HepG2 (cell line): ENCODE data around the gene GFAP.

ENCODE experiments used
- CREB1 ChIP-seq, 2 experiments: fragments of 450-650 bp in 1 of 2; IDR thresholded peaks; 2 replicates each; pipeline ENCODE4 v1.6.1; 2016 to 2017; ENCODE audit warnings: control low read depth in 1 of 2, mild to moderate bottlenecking in 1 of 2, missing compliant biosample characterization in 1 of 2, missing genetic modification characterization in 1 of 2
- EZH2 ChIP-seq: conservative IDR thresholded peaks from 2 replicates; pipeline ENCODE4 v1.6.1; 2012; ENCODE audit warnings: mild to moderate bottlenecking, low read depth, low read length, moderate library complexity
- GTF2F1 ChIP-seq: fragments of 150-350 bp; IDR thresholded peaks from 2 replicates; pipeline ENCODE4 v1.6.1; 2014; ENCODE audit warnings: low read length
- NFIC ChIP-seq: IDR thresholded peaks from 2 replicates; pipeline ENCODE4 v1.6.1; 2012; ENCODE audit warnings: mild to moderate bottlenecking, low read length, inconsistent platforms
- RFX3 ChIP-seq: IDR thresholded peaks from 2 replicates; pipeline ENCODE4 v1.6.1; 2016; ENCODE audit warnings: missing biosample characterization, missing genetic modification reagents
- ZMAT3 ChIP-seq: sonication (generic); formaldehyde crosslinking; conservative IDR thresholded peaks from 2 replicates; pipeline ENCODE4 v1.7.0; 2021; ENCODE audit warnings: missing genetic modification reagents
- TF ChIP-seq, protein P1 (sequence below): sonication (generic); formaldehyde crosslinking; IDR thresholded peaks from 2 replicates; pipeline ENCODE4 v1.9.0; 2022; ENCODE audit warnings: missing genetic modification reagents, mild to moderate bottlenecking, borderline replicate concordance
- TF ChIP-seq, protein P2 (sequence below): sonication (generic); formaldehyde crosslinking; IDR thresholded peaks from 2 replicates; pipeline ENCODE4 v1.4.0; 2020; ENCODE audit warnings: missing genetic modification reagents
- TF ChIP-seq, protein P3 (sequence below): sonication (generic); formaldehyde crosslinking; IDR thresholded peaks from 2 replicates; pipeline ENCODE4 v1.5.0; 2020; ENCODE audit warnings: missing genetic modification reagents

DNA sequence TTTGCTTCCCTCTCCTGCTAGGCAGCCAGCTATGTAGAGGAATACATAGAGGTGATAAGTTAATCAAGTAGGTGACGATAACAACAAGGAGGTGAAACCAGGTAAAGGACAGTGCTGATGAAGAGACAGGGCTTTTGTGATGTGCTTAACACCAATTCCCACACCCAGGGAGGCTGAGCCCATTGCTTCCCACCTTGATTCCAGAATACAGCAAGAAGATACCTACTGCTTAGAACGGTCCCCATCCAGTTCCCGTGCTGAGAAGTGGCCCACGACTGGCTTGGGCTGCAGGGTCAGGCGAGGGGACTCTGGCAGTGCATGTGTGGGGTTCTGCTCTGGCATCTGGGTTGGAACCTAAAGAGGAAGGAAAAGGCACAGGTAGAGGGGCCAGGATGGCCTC is 16.1 kb upstream of the GFAP start:
- TF ChIP-seq RFX3 (CRISPR knock-in tag) (no peak), NFIC (no peak), CREB1 (IDR thresholded peaks at IDR 0.05) (no peak), CREB1 (CRISPR knock-in tag; IDR thresholded peaks at IDR 0.05) (no peak), ZMAT3 (no peak), GTF2F1 (no peak), EZH2 (no peak)
- TF ChIP-seq, protein P1, sequence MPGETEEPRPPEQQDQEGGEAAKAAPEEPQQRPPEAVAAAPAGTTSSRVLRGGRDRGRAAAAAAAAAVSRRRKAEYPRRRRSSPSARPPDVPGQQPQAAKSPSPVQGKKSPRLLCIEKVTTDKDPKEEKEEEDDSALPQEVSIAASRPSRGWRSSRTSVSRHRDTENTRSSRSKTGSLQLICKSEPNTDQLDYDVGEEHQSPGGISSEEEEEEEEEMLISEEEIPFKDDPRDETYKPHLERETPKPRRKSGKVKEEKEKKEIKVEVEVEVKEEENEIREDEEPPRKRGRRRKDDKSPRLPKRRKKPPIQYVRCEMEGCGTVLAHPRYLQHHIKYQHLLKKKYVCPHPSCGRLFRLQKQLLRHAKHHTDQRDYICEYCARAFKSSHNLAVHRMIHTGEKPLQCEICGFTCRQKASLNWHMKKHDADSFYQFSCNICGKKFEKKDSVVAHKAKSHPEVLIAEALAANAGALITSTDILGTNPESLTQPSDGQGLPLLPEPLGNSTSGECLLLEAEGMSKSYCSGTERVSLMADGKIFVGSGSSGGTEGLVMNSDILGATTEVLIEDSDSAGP (CRISPR knock-in tag) = no peak
- TF ChIP-seq, protein P2, sequence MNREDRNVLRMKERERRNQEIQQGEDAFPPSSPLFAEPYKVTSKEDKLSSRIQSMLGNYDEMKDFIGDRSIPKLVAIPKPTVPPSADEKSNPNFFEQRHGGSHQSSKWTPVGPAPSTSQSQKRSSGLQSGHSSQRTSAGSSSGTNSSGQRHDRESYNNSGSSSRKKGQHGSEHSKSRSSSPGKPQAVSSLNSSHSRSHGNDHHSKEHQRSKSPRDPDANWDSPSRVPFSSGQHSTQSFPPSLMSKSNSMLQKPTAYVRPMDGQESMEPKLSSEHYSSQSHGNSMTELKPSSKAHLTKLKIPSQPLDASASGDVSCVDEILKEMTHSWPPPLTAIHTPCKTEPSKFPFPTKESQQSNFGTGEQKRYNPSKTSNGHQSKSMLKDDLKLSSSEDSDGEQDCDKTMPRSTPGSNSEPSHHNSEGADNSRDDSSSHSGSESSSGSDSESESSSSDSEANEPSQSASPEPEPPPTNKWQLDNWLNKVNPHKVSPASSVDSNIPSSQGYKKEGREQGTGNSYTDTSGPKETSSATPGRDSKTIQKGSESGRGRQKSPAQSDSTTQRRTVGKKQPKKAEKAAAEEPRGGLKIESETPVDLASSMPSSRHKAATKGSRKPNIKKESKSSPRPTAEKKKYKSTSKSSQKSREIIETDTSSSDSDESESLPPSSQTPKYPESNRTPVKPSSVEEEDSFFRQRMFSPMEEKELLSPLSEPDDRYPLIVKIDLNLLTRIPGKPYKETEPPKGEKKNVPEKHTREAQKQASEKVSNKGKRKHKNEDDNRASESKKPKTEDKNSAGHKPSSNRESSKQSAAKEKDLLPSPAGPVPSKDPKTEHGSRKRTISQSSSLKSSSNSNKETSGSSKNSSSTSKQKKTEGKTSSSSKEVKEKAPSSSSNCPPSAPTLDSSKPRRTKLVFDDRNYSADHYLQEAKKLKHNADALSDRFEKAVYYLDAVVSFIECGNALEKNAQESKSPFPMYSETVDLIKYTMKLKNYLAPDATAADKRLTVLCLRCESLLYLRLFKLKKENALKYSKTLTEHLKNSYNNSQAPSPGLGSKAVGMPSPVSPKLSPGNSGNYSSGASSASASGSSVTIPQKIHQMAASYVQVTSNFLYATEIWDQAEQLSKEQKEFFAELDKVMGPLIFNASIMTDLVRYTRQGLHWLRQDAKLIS (CRISPR knock-in tag) = no peak
- TF ChIP-seq, protein P3, sequence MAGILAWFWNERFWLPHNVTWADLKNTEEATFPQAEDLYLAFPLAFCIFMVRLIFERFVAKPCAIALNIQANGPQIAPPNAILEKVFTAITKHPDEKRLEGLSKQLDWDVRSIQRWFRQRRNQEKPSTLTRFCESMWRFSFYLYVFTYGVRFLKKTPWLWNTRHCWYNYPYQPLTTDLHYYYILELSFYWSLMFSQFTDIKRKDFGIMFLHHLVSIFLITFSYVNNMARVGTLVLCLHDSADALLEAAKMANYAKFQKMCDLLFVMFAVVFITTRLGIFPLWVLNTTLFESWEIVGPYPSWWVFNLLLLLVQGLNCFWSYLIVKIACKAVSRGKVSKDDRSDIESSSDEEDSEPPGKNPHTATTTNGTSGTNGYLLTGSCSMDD (CRISPR knock-in tag) = no peak
